ENCODE measurements around the gene LCN6. TPM values are rescaled to one million over a fixed set of nuclear protein-coding genes. Genes with fewer than 3 reads are reported as not detected.
"Not testable (repeated sequence)": the region's sequence is repeated elsewhere in the genome, so short reads cannot be mapped to it uniquely, and the experiment has no call there.

Gene LCN6
- total RNA-seq, 1 donor from 2014 or later = 3.8 TPM

- no peak for ATAC-seq
Measured at GRCh38 chr9:136782452-136782851, 34.1 kb upstream of the LCN6 start.

DNA sequence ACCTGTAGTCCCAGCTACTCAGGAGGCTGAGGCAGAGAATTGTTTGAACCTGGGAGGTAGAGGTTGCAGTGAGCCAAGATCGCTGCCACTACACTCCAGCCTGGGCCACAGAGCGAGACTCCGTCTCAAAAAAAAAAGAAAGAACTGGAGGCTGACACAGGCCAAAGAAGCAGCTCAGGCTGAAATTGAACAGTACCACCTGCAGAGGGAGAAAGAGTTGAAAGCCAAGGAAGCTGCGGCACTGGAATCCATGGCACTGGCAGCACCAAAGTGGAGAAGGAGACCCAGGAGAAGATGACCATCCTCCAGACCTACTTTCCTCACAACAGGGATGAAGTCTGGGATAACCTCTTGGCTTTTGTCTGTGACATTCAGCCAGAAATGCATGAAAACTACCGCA is 31.5 kb upstream of the LCN6 start:
- ATAC-seq = no peak

DNA sequence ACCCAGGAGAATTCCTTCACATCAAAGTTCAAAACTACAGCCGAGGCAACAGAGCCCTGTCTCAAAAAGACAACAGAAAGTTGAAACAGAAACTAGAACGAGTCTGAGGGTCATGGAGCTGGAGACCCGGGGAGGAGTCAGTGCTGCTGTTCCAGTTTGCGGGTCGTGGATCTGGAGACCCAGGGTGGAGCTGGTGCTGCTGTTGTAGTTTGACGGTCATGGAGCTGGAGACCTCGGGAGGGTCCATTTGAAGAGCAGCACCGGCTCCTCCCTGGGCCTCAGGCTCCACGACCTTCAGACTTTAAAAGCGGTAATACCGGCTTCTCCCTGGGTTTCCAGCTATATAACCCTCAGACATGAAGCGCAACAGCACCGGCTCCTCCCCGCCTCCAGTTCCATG is 29.0 kb upstream of the LCN6 start:
- ATAC-seq = no peak

- no peak for ATAC-seq
Measured at GRCh38 chr9:136776947-136777346, 28.6 kb upstream of the LCN6 start.

DNA sequence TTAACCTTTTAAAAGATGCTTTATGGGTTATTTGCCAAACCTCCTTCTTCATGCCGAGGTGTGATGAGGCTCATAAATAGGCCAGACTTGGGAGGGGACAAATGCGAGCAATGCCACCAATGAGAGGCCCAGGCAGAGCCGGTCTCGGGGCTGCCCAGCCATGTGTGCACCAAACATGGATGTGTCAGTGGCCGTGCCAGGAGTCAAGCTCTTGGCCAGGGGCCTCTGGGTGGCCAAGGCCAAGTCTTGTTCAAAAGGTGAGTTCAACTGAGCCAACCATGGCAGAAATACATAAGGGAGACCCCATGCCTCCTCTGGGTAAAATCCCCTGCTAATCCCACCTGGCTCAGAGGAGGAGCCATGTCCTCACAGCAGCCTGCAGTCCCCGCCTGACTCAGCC is 26.9 kb upstream of the LCN6 start:
- no peak for ATAC-seq

- ATAC-seq = peak; percentile 31
Measured at GRCh38 chr9:136774416-136775045, 26.2 kb upstream of the LCN6 start.

DNA sequence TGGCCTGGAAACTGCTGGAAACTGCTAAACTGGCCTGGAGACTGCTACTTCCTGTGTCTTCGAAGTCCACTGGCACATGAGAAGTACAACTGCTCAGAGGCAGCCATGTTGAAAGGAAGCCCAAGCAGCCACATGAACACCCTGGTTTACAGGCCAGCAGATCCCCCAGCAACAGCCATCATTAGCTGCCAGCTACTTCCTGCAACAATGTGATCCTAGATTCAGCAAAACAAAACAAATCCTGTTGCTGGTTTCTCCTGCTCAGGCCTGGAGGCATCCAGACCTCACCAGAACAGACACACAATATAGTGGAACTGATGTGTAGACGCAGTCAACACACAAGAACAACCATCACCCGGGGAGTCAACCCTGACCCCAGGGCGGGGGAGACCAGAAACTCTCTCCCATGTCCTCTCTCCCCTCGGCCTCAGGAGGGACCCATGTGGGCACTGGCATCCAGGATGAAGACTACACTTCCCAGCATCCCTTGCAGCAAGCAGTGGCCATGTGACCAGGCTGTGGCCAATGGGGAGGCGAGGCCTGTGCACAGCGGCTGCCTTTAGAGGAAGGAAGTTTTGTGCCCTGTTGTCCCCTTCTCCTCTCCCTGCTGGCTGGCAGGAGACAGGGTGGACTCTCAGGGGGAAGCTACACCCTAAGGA is 25.2 kb upstream of the LCN6 start:
- no peak for ATAC-seq

DNA sequence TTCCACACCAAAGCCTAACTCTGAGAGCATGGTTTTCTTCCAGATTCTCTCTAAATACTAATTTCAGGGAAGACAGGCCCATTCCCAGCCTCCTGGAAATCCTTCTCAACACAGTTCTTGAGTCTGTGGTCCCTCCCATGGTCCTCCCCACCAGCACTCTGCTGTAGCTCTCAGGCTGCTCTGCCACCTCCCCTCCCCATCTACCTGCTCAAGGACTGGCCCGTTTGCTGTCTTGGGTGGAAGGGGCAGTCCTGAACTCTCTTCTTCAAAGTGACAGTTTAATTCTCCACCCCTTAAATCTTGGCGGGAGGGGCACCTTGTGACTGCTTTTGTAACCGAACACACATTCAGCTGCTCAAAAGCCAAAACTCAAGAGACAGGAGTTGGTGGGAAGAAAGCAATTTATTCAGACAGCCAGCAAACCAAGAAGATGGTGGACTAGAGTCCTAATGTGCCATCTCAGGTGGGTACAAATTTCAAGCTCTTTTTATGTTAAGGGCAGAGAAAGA is 23.6 kb upstream of the LCN6 start:
- ATAC-seq = no peak

DNA sequence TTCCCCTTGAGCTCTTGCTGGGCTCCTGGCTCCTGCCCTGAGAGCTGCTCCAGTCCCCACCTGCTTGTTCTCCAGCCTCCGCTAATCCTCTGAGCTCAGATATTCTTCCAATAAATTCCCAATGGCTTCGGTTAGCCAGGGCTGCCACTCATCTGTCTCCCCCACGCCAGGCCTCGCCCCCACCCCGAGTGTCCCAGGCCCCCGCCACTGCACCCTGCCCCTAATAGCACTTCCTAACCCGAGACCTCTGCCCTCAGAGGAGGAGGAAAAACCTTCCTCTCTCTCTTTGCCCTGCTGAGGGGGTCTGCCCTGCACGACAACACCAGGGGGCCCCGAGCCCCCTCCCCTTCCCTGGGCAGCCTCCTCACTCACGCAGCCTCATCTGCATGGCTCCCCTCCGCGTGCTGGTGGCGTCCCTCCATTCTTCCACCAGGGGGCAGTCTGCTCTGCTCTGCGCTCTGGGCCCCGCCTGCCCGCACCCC is 21.4 kb upstream of the LCN6 start:
- ATAC-seq = peak; percentile 45

DNA sequence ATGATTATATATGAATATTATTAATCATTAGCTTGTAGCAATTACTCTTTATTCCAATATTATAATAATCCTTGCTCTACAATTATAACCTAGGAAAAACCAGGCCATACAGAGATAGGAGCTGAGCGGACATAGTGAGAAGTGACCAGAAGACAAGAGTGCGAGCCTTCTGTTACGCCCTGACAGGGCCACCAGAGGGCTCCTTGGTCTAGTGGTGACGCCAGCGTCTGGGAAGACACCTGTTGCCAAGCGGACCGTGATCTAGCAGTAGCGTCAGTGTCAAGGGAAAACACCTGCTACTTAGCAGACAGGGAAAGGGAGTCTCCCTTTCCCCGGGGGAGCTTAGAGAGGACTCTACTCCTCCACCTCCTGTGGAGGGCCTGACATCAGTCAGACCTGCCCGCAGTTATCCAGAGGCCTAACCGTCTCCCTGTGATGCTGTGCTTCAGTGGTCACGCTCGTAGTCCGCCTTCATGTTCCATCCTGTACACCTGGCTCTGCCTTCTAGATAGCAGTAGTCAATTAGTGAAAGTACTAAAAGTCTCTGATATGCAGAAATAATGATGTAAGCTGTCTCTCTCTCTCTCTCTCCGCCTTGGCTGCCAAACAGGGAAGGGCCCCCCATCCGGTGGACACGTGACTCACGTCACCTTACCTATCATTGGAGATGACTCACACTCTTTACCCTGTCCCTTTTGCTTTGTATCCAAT is 18.2 kb upstream of the LCN6 start:
- not testable (repeated sequence) for ATAC-seq

- ATAC-seq = not testable (repeated sequence)
Measured at GRCh38 chr9:136765745-136766409, 17.6 kb upstream of the LCN6 start.

DNA sequence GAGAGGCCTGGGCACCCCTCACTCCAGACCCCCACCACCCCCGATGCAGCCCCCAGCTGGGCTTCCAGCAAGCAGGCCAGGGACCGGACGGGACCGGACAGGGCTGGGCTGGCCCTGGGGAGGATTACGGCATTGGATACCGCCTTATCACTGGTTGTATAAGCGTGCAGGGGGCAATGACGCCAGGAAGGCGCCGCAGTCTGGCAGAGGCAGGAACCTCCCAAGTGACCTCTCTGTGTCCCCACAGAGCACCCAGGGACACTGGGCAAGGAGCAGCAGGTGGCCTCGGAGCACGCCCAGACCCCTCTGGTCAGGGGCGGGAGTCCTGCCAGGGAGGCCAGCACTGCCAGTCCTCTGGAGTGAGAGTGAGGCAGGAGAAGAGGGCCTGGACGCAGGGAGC is 16.7 kb upstream of the LCN6 start:
- no peak for ATAC-seq

GRCh38 chr9:136764301-136764891 is 16.1 kb upstream of the LCN6 start, which contains the start of gene LCN15:
TSS of gene LCN15 (minus strand) at chr9:136764518. CDS start at chr9:136764488, 30 bp downstream.
- ATAC-seq = no peak

DNA sequence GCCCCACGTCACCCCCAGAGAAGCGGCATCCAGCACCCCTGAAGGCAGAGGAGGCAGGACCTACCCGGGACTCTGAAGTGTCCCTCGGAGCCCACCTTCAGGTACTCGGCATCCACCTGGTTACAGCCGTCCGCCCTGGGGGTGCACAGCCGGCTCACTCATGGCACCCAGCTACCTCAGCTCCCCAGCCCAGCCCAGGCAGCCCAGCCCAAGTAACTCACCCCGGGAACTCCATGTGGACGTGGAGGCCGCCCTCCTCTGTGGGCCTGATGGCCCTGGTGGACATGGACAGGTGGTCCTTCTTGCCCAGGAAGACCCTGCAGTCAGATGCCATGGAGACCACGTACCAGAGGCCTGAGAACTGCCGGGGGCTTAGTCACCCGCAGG is 15.3 kb upstream of the LCN6 start:
- no peak for ATAC-seq

DNA sequence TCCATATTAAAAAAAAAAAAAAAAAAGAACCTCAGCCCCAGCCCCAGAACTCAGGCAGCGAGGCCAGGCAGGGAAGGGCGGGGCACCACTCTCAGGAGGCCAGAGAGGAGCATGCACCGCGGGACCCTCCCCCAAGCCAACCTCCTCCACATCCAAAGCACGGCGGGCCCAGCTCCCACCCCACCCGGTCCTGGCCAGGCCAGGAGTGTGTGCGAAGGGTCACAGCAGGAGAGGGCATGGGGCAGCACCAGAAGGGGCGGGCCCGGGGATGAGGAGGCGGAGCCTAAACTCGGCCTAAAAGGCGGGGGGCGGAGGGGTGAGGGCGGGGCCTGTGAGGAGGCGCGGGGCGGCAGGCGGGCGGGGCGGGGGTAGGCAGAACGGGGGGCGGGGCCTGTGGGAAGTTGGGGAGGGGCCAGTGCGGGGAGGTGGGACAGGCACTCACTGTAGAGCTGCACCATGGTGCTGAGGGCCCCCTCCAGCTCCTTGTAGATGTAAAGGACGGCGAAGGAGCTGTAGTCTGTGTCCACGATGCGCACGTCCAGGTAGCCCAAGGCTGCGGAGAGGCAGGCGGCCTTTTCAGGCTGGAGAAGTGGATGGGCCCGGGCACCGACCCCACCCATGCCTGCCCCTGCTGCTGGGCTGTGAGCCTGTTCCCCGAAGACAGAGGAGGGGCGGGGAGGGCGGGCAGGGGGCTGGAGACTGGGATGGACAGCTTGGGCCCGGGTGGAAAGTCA is 14.8 kb upstream of the LCN6 start:
- no peak for ATAC-seq

DNA sequence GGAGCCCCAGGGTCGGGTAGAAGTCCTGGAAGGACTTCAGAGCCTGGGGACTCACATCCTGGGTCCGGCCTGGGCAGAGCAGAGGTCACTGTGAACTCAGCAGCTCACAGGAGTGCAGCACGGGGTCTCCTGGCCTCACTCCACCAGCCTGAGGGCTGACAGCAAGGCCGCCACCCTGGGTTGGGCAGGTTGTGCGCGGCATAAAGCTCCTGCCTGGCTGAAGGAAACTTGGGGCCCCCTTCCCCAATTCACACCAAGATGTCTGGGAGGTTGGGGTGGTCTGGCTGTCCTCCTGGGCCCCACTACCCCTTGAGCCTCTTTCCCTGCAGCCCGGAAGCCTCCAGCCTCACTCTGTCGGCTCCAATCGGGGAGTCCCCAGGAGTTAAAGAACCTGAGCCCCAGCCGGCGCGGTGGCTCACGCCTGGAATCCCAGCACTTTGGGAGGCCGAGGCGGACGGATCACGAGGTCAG is 13.9 kb upstream of the LCN6 start:
- ATAC-seq = no peak

DNA sequence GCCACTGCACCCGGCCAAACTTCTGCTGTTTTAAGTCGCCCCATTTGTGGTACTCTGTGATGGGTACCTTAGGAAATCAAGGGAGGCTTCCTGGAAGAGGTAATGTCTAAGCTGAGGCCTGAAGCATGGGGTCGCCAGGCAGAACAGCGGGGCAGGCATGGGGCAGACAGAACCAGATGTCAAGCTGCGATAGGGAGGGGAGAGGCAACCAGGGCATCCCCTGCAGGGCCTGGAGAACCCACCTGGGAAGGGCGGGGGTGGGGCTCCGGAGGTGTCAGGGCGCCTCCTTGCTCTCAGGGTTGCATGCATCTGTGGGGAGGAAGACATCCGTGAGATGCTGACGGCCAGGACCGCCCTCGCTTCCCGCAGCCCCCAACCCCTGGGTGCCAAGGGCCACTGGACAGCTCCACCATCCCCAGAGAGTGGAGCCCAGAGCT is 13.2 kb upstream of the LCN6 start:
- ATAC-seq = no peak

GRCh38 chr9:136760834-136761544 is 12.7 kb upstream of the LCN6 start:
- ATAC-seq = not testable (repeated sequence)

DNA sequence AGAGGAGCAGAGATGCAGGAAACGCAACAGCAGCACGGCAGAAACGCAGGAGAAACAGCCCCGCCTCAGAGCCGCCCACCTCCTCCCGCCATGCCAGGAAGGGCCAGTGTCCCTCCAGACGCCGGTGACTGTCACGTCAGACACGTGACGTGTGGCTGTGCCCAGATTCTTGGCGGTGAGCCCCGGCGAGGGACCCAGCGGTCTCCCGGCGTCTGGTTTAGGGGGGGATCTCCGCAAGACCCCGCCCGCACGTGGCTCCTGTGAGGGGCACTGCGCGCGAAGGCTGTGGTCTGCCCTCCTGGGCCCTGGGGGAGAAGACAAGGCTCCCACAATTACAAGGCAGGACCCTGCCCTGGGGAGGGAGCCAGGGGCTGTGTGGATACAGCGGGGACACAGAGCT is 12.1 kb upstream of the LCN6 start:
- ATAC-seq = no peak

- ATAC-seq = no peak
Measured at GRCh38 chr9:136759436-136760325, 11.4 kb upstream of the LCN6 start.

Data from esophagus mucosa (tissue), 1 donor.